Fibroblast of lung (primary cell): ENCODE measurements around the gene HLA-DOA.

Source experiments
- CTCF ChIP-seq, 2 donors: IDR thresholded peaks in 1 of 2; conservative IDR thresholded peaks in 1 of 2; 1 replicate in 1 of 2; 2 replicates in 1 of 2; pipeline ENCODE4 v1.5.1; 2011 to 2012; ENCODE audit warnings: low read length in 2 of 2, control low read depth in 1 of 2, inconsistent platforms in 1 of 2, low read depth in 1 of 2, mild to moderate bottlenecking in 1 of 2
- EZH2 ChIP-seq: IDR thresholded peaks from 2 replicates; pipeline ENCODE4 v1.5.1; 2012; ENCODE audit warnings: low read length, control low read depth, mild to moderate bottlenecking; ENCODE audit errors: missing control alignments

- TF ChIP-seq CTCF (conservative IDR thresholded peaks at IDR 0.05 in 1 of 2, IDR thresholded peaks at IDR 0.05 in 1 of 2; ENCODE audit: low read depth in 1 of 2, low read length in 2 of 2): no peak
- no peak for TF ChIP-seq EZH2
These were observed 18.9 kb upstream of the HLA-DOA start for GRCh38 chr6:33028220-33028849.
